ENCODE results near the gene CHAD.

Gene CHAD

DNA sequence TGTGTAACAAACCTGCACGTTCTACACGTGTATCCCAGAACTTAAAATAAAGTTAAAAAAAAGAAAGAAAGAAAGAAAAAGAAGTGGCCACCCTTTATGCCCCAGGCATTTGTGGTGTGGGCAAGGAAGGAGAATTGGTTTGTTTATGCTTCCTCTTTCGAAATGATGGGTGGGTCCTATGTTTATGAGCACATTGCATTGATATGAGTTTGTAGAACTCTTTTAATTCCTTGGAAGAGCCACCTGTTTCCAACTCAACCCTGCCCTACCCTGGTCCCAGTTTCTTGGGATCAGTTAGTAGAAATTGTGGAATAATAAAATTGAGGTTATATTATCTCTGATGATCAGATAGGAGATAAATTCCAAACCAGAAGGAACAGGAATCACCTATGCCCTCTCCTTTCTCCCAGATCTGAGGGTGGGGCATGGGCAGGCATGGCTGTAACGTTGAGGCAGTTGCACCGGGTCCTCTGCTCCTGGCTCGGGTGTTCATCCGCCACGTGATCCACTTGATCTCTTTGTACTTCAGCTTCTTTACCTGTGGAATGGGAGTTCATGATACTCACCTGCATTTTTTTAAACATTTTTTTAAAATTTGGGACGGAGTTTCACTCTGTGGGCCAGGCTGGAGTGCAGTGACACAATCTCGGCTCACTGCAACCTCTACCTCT lies 15.9 kb downstream of the CHAD start:
- DNase-seq (ENCODE audit: extremely low read depth, low read depth), result no peak
- TF ChIP-seq, protein P1, sequence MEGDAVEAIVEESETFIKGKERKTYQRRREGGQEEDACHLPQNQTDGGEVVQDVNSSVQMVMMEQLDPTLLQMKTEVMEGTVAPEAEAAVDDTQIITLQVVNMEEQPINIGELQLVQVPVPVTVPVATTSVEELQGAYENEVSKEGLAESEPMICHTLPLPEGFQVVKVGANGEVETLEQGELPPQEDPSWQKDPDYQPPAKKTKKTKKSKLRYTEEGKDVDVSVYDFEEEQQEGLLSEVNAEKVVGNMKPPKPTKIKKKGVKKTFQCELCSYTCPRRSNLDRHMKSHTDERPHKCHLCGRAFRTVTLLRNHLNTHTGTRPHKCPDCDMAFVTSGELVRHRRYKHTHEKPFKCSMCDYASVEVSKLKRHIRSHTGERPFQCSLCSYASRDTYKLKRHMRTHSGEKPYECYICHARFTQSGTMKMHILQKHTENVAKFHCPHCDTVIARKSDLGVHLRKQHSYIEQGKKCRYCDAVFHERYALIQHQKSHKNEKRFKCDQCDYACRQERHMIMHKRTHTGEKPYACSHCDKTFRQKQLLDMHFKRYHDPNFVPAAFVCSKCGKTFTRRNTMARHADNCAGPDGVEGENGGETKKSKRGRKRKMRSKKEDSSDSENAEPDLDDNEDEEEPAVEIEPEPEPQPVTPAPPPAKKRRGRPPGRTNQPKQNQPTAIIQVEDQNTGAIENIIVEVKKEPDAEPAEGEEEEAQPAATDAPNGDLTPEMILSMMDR (IDR thresholded peaks at IDR 0.05; ENCODE audit: low read depth, low read length), result no peak

GRCh38 chr17:50451943-50452629 lies 16.6 kb downstream of the CHAD start:
- TF ChIP-seq, protein P1 (IDR thresholded peaks at IDR 0.05; ENCODE audit: low read depth, low read length), result no peak
- no peak for DNase-seq (ENCODE audit: extremely low read depth, low read depth)

DNA sequence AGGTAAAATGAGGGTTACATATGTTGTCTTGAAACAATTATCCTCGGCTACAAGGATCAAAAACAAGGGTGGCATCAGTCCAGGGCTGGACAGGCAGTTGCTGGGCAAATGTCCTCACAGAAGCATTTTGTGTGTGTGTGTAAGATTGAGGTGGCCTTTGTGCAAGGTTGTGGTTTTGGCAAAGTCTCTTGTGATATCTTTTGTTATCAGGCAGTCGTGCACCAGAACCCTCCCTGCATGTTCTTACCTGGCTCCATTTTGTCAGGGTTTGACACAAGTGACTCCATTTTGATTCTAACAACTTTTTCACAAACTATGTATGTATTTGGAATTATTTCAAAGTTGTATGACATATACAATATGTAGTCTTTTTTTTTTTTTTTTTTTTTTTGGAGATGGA lies 20.0 kb downstream of the CHAD start:
- no peak for DNase-seq (ENCODE audit: extremely low read depth, low read depth)
- TF ChIP-seq, protein P1 (IDR thresholded peaks at IDR 0.05; ENCODE audit: low read depth, low read length), result no peak

- DNase-seq (ENCODE audit: extremely low read depth, low read depth), result no peak
- TF ChIP-seq, protein P1 (IDR thresholded peaks at IDR 0.05; ENCODE audit: low read depth, low read length), result no peak
Observed at GRCh38 chr17:50447870-50448595, 20.6 kb downstream of the CHAD start.

- TF ChIP-seq, protein P1 (IDR thresholded peaks at IDR 0.05; ENCODE audit: low read depth, low read length), result no peak
- DNase-seq (ENCODE audit: extremely low read depth, low read depth), result no peak
Observed at GRCh38 chr17:50445730-50446325, 22.9 kb downstream of the CHAD start.

- TF ChIP-seq, protein P1 (IDR thresholded peaks at IDR 0.05; ENCODE audit: low read depth, low read length), result no peak
- DNase-seq (ENCODE audit: extremely low read depth, low read depth), result no peak
Observed at GRCh38 chr17:50444841-50445715, 23.6 kb downstream of the CHAD start.

Data from AG09319 (cell line).